Esophagus squamous epithelium (tissue), 4 donors: ENCODE data around the gene OTOS.

ENCODE experiments used
- CTCF ChIP-seq, 6 experiments: fragments of 450-650 bp in 4 of 6; fragments of 200-600 bp in 2 of 6; sonication (generic) in 2 of 6; IDR thresholded peaks; one replicate each; pipeline ENCODE4 v1.5.1; 2016 to 2019; ENCODE audit warnings: antibody characterized with exemption in 6 of 6, mild to moderate bottlenecking in 4 of 6, moderate library complexity in 4 of 6
- POLR2A ChIP-seq, 4 donors: fragments of 450-650 bp; IDR thresholded peaks; one replicate each; pipeline ENCODE4 v1.6.1; 2017; ENCODE audit warnings: antibody characterized with exemption in 4 of 4, mild to moderate bottlenecking in 4 of 4, moderate library complexity in 3 of 4

- TF ChIP-seq POLR2A (IDR thresholded peaks at IDR 0.05) = no peak
- TF ChIP-seq CTCF (IDR thresholded peaks at IDR 0.05) = no peak
Observed at GRCh38 chr2:240163844-240164574, 23.6 kb upstream of the OTOS start.
